Pancreas (tissue), 10 donors: ENCODE measurements around the gene UBE2L3. TPM values are rescaled to one million over a fixed set of nuclear protein-coding genes. Genes with fewer than 3 reads are reported as not detected.

Experiments
- ATAC-seq, 4 donors: fragments of 200-7000 bp; cut with Tn5 transposase; one replicate each; pipeline versions ENCODE4 v1.8.0 to v1.9.1; 2020; ENCODE audit warnings: mild to moderate bottlenecking in 4 of 4, moderate library complexity in 4 of 4
- DNase-seq, 6 donors: peaks; one replicate each; pipeline ENCODE4 v3.0.0-alpha.2; 2020
- FAIRE-seq: peaks from 2 replicates; lab custom pipeline; 2012; peaks lifted over from hg19 to GRCh38; lab: Jason Lieb, UNC
- H3K27ac ChIP-seq, 4 donors: fragments of 200-600 bp; sonication (generic); 1 replicate in 3 of 4; 2 replicates in 1 of 4; pipeline versions ENCODE4 v1.5.0 to v1.8.0; 2020
- H3K27me3 ChIP-seq, 4 donors: fragments of 200-600 bp; one replicate each; pipeline ENCODE4 v1.8.0; 2021
- H3K36me3 ChIP-seq, 3 donors: fragments of 200-600 bp; sonication (generic) in 1 of 3; one replicate each; pipeline versions ENCODE4 v1.5.0 to v1.8.0; 2020 to 2021
- H3K4me1 ChIP-seq, 3 donors: fragments of 200-600 bp; one replicate each; pipeline ENCODE4 v1.8.0; 2021
- H3K4me3 ChIP-seq, 4 donors: fragments of 200-600 bp; sonication (generic) in 2 of 4; one replicate each; pipeline versions ENCODE4 v1.5.0 to v1.8.0; 2020 to 2021
- H3K9me3 ChIP-seq, 4 donors: fragments of 200-600 bp; one replicate each; pipeline ENCODE4 v1.8.0; 2021
- WGBS, 2 donors: extraction: QIAGEN DNeasy Blood & Tissue Kit; methylation state at CpG; one replicate each; pipeline ENCODE4 v1.1.7; 2013; 5-methylcytosine and 5-hydroxymethylcytosine counted together
- intact Hi-C, 3 donors: fragments of 100-400 bp; cut with DNase I; formaldehyde crosslinking; loops; one replicate each; pipeline versions ENCODE4 v1.11.1 to v1.14.2; 2022
- microRNA-seq, 2 donors: library from miRNA; unstranded; fragments of <30 nt; microRNA quantifications; one replicate each; pipeline versions ENCODE4 to v1.1.0, GENCODE V29; 2019 to 2020
- polyA plus RNA-seq, 2 donors: library from polyadenylated mRNA; stranded (reverse); fragments of 200-250 nt; gene quantifications; one replicate each; pipeline ENCODE4 v1.2.3, GENCODE V29; 2013
- total RNA-seq, 6 donors: library from RNA; stranded (reverse); fragmentation: NEBNext Ultra II Directional in 4 of 6; extraction: Animal tissue kit (Norgen Biotek cat#: 25700) in 4 of 6; gene quantifications; one replicate each; pipeline versions ENCODE4 v1.2.1 to v1.2.4, GENCODE V29; 2021 to 2023
- TF ChIP-seq, protein P1 (sequence below), 4 donors: fragments of 200-600 bp; sonication (generic) in 3 of 4; IDR thresholded peaks; one replicate each; pipeline versions ENCODE4 v1.5.0 to v1.8.0; 2021; ENCODE audit warnings: antibody characterized with exemption in 4 of 4
- donor health status: healthy with polysubstance abuse.
- donor health status: DM: no; HTN: no; CAD: no; lungs with moderate emphysema.
- donor health status: DM: no; HTN: no; CAD: no.
- donor health status: control.
- donor health status: control.
- donor health status: Bipolar disorder and iron deficiency.
- donor health status: DM: yes; HTN: yes; CAD: no.
- donor health status: DM: no; HTN: no; CAD: no.
- donor health status: DM: no; HTN: no; CAD: no.
- donor health status: DM: yes; HTN: yes; CAD: no.

The UBE2L3 gene
- total and polyA plus RNA-seq, 8 donors = 10.9 to 24.5 (median 16.2) TPM

- TF ChIP-seq, protein P1, sequence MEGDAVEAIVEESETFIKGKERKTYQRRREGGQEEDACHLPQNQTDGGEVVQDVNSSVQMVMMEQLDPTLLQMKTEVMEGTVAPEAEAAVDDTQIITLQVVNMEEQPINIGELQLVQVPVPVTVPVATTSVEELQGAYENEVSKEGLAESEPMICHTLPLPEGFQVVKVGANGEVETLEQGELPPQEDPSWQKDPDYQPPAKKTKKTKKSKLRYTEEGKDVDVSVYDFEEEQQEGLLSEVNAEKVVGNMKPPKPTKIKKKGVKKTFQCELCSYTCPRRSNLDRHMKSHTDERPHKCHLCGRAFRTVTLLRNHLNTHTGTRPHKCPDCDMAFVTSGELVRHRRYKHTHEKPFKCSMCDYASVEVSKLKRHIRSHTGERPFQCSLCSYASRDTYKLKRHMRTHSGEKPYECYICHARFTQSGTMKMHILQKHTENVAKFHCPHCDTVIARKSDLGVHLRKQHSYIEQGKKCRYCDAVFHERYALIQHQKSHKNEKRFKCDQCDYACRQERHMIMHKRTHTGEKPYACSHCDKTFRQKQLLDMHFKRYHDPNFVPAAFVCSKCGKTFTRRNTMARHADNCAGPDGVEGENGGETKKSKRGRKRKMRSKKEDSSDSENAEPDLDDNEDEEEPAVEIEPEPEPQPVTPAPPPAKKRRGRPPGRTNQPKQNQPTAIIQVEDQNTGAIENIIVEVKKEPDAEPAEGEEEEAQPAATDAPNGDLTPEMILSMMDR (IDR thresholded peaks at IDR 0.05) = no peak
- peaks cover 0 to 6% (median 0%) of the 10 kb centered on the region in 3 donors for H3K4me1 ChIP-seq
- FAIRE-seq (no peak), DNase-seq (no peak), ATAC-seq (no peak)
- H3K4me3 ChIP-seq = no peak overlapping the region
- 81 to 82% methylated on average over 6 of the region's 6 CpGs for WGBS, 2 donors
- H3K9me3 ChIP-seq = no peaks in the 10 kb centered on the region
- no peaks in the 10 kb centered on the region for H3K27me3 ChIP-seq
- no peak overlapping the region for H3K27ac ChIP-seq
- intact Hi-C loops = no loop called here
- peaks cover 0 to 51% (median 18%) of the 10 kb centered on the region in 3 donors for H3K36me3 ChIP-seq
Observed at GRCh38 chr22:21672107-21672629, 104.7 kb downstream of the UBE2L3 start.

Small RNAs within 50 kb of the gene (microRNA-seq; reads per million reads assigned to microRNA genes)
- 3,641 to 5,150 reads per million in 2 donors for gene MIR130B
- 10.9 to 35.5 reads per million in 2 donors for gene MIR301B

Other genes starting within 250 kb of the UBE2L3 start
- under 1 TPM in 2 of 6 donors, not detected in 4; 0.14 to 0.22 TPM for gene RIMBP3B, start 184.0 kb upstream of the UBE2L3 start, total RNA-seq
- gene RIMBP3B, start 184.0 kb upstream of the UBE2L3 start, polyA plus RNA-seq = under 1 TPM in 1 of 2 donors, not detected in 1; 0.05 TPM
- 1 to 10 TPM; 1.8 to 2.7 (median 2.2) TPM for gene HIC2, start 150.3 kb upstream of the UBE2L3 start, total RNA-seq
- gene HIC2, start 150.3 kb upstream of the UBE2L3 start, polyA plus RNA-seq = 1 to 10 TPM; 1.5 to 1.9 TPM
- gene TMEM191C, start 100.3 kb upstream of the UBE2L3 start, total RNA-seq = under 1 TPM in 5 of 6 donors, not detected in 1; 0.20 to 0.55 (median 0.51) TPM
- 1 to 10 TPM in 1 of 2 donors, under 1 TPM in 1; 0.68 to 1.8 TPM for gene TMEM191C, start 100.3 kb upstream of the UBE2L3 start, polyA plus RNA-seq
- under 1 TPM in 5 of 6 donors, not detected in 1; 0.09 to 0.47 (median 0.19) TPM for gene RIMBP3C, start 16.3 kb upstream of the UBE2L3 start, total RNA-seq
- under 1 TPM in 1 of 2 donors, not detected in 1; 0.12 TPM for gene RIMBP3C, start 16.3 kb upstream of the UBE2L3 start, polyA plus RNA-seq
- gene YDJC, start 62.3 kb downstream of the UBE2L3 start, total RNA-seq = 10 to 100 TPM; 11.2 to 22.5 (median 13.6) TPM
- 10 to 100 TPM; 23.8 to 25.1 TPM for gene YDJC, start 62.3 kb downstream of the UBE2L3 start, polyA plus RNA-seq
- under 1 TPM in 5 of 6 donors, not detected in 1; 0.12 to 0.34 (median 0.19) TPM for gene CCDC116, start 65.0 kb downstream of the UBE2L3 start, total RNA-seq
- gene CCDC116, start 65.0 kb downstream of the UBE2L3 start, polyA plus RNA-seq = 1 to 10 TPM; 1.2 to 1.3 TPM
- gene SDF2L1, start 74.6 kb downstream of the UBE2L3 start, total RNA-seq = 10 to 100 TPM; 24.0 to 49.2 (median 33.4) TPM
- 10 to 100 TPM; 33.1 to 47.7 TPM for gene SDF2L1, start 74.6 kb downstream of the UBE2L3 start, polyA plus RNA-seq
- gene PPIL2, start 98.3 kb downstream of the UBE2L3 start, total RNA-seq = 10 to 100 TPM; 21.1 to 33.5 (median 27.7) TPM
- gene PPIL2, start 98.3 kb downstream of the UBE2L3 start, polyA plus RNA-seq = 10 to 100 TPM; 54.2 to 57.0 TPM
- gene YPEL1, start 168.1 kb downstream of the UBE2L3 start, total RNA-seq = 1 to 10 TPM; 2.0 to 7.2 (median 2.7) TPM
- gene YPEL1, start 168.1 kb downstream of the UBE2L3 start, polyA plus RNA-seq = 1 to 10 TPM; 2.4 to 3.1 TPM